Neural cell (in vitro differentiated cells): ENCODE results near the gene MPEG1. TPM values are rescaled to one million over a fixed set of nuclear protein-coding genes. Genes with fewer than 3 reads are reported as not detected.

Experiments used
- H2AFZ ChIP-seq: fragments of 200-600, 300-800 bp; sonication (generic), shearing (Covaris generic); 2 replicates; pipeline ENCODE4 v1.6.0; 2014; ENCODE audit warnings: low read depth, mild to moderate bottlenecking, antibody characterized with exemption, low read length, moderate library complexity
- H3F3A ChIP-seq: fragments of 200-600 bp; shearing (Covaris generic); 2 replicates; pipeline ENCODE4 v1.6.1; 2016; ENCODE audit warnings: mild to moderate bottlenecking, moderate library complexity, mixed read lengths, antibody characterized with exemption, low read length; ENCODE audit not compliant: insufficient read depth, poor library complexity, severe bottlenecking
- H3K27ac ChIP-seq: fragments of 200-600, 300-800 bp; sonication (generic), shearing (Covaris generic); 2 replicates; pipeline ENCODE4 v1.5.1; 2014; ENCODE audit warnings: mild to moderate bottlenecking, low read length, moderate library complexity
- H3K27me3 ChIP-seq: fragments of 300-800, 200-600 bp; sonication (generic), shearing (Covaris generic); 2 replicates; pipeline ENCODE4 v1.6.0; 2014; ENCODE audit warnings: mild to moderate bottlenecking, low read depth, low read length, moderate library complexity; ENCODE audit not compliant: insufficient read depth
- H3K36me3 ChIP-seq: fragments of 300-800, 200-600 bp; sonication (generic), shearing (Covaris generic); 2 replicates; pipeline ENCODE4 v1.5.1; 2014; ENCODE audit warnings: mild to moderate bottlenecking, antibody characterized with exemption, low read length, moderate library complexity; ENCODE audit not compliant: insufficient read depth
- H3K4me2 ChIP-seq: fragments of 300-800, 200-600 bp; sonication (generic), shearing (Covaris generic); 2 replicates; pipeline ENCODE4 v1.6.0; 2014; ENCODE audit warnings: mild to moderate bottlenecking, low read length
- H3K4me3 ChIP-seq: fragments of 300-800, 200-600 bp; sonication (generic), shearing (Covaris generic); 2 replicates; pipeline ENCODE4 v1.5.1; 2014; ENCODE audit warnings: mild to moderate bottlenecking, low read length, moderate library complexity
- H3K79me2 ChIP-seq: fragments of 200-600 bp; shearing (Covaris generic); replicated peaks from 2 replicates; pipeline ENCODE4 v1.6.0; 2014; ENCODE audit warnings: mild to moderate bottlenecking, low read length, moderate library complexity; ENCODE audit not compliant: insufficient read depth
- H3K9ac ChIP-seq: fragments of 300-800, 200-600 bp; sonication (generic), shearing (Covaris generic); 2 replicates; pipeline ENCODE4 v1.6.1; 2016; ENCODE audit warnings: mild to moderate bottlenecking, low read length, mixed read lengths
- H3K9me2 ChIP-seq: fragments of 200-600 bp; shearing (Covaris generic); 2 replicates; pipeline ENCODE4 v1.6.1; 2016; ENCODE audit warnings: mild to moderate bottlenecking, low read length, mixed read lengths; ENCODE audit not compliant: insufficient read depth
- H3K9me3 ChIP-seq: fragments of 200-600, 300-800 bp; sonication (generic), shearing (Covaris generic); 2 replicates; pipeline ENCODE4 v1.6.1; 2016; ENCODE audit warnings: mild to moderate bottlenecking, mixed run types, low read length, moderate library complexity, mixed read lengths
- H4K20me1 ChIP-seq: fragments of 200-600 bp; shearing (Covaris generic); 2 replicates; pipeline ENCODE4 v1.6.1; 2016; ENCODE audit warnings: mild to moderate bottlenecking, mixed run types; ENCODE audit not compliant: insufficient read depth
- EP300 ChIP-seq: fragments of 450-650 bp; conservative IDR thresholded peaks from 2 replicates; pipeline ENCODE4 v1.6.1; 2014; ENCODE audit warnings: antibody characterized with exemption, mild to moderate bottlenecking, moderate library complexity; ENCODE audit not compliant: poor library complexity, severe bottlenecking
- EZH2 ChIP-seq: fragments of 200-600, 300-800 bp; shearing (Covaris generic), sonication (generic); IDR thresholded peaks from 2 replicates; pipeline ENCODE4 v1.6.1; 2014; ENCODE audit warnings: antibody characterized with exemption, low read length, borderline replicate concordance, mild to moderate bottlenecking; ENCODE audit not compliant: insufficient read depth, poor library complexity, severe bottlenecking
- MXI1 ChIP-seq: fragments of 450-650 bp; conservative IDR thresholded peaks from 2 replicates; pipeline ENCODE4 v1.6.1; 2014; ENCODE audit warnings: antibody characterized with exemption, mild to moderate bottlenecking; ENCODE audit not compliant: poor library complexity, severe bottlenecking
- POLR2AphosphoS5 ChIP-seq: IDR thresholded peaks from 2 replicates; pipeline ENCODE4 v1.6.1; 2012
- RAD21 ChIP-seq: fragments of 450-650 bp; conservative IDR thresholded peaks from 2 replicates; pipeline ENCODE4 v1.6.1; 2014; ENCODE audit warnings: antibody characterized with exemption, mild to moderate bottlenecking, moderate library complexity
- SMC3 ChIP-seq: fragments of 450-650 bp; conservative IDR thresholded peaks from 2 replicates; pipeline ENCODE4 v1.6.1; 2014; ENCODE audit warnings: antibody characterized with exemption, mild to moderate bottlenecking, moderate library complexity; ENCODE audit not compliant: poor library complexity
- TAF1 ChIP-seq: IDR thresholded peaks from 2 replicates; pipeline ENCODE4 v1.6.1; 2012; ENCODE audit warnings: low read depth
- polyA plus RNA-seq: library from polyadenylated mRNA; depleted of rRNA; stranded (reverse); fragments of >200 nt; gene quantifications from 2 replicates; pipeline ENCODE4 v1.2.3, GENCODE V29; 2014
- TF ChIP-seq, protein P1 (sequence below): fragments of 450-650 bp; IDR thresholded peaks from 2 replicates; pipeline ENCODE4 v1.5.1; 2014; ENCODE audit warnings: antibody characterized with exemption, mild to moderate bottlenecking, moderate library complexity; ENCODE audit not compliant: poor library complexity, severe bottlenecking
- TF ChIP-seq, protein P2 (sequence below): IDR thresholded peaks from 2 replicates; pipeline ENCODE4 v1.6.1; 2012; ENCODE audit warnings: borderline replicate concordance

Gene MPEG1
- polyA plus RNA-seq, 1 donor from 2014 or later: 0.21 TPM

DNA sequence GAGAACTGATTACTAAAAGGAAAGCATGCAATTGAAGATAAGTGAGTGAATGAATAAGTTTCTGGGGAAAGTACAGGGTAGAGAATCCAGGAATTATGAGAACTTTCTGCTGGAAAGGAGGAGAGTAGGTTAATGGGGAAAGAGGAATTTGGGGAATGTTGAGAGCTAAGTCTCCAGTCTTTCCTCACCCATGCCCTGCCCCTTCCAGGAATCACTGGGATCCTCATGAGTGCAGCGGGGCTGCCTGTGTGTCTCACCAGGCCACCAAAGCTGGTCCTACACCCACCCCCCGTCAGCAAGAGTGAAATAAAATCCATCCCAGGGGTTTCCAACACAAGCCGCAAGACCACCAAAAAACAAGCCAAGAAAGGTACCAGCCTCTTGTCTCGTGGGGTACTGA, 23.8 kb downstream of the MPEG1 start:
- H3K4me3 ChIP-seq: no peak overlapping the region
- H3K4me2 ChIP-seq: no peak overlapping the region
- H3K27me3 ChIP-seq: no peaks in the 10 kb centered on the region
- H3F3A ChIP-seq: no peaks in the 10 kb centered on the region
- H3K36me3 ChIP-seq: peaks cover 16% of the 10 kb centered on the region
- H4K20me1 ChIP-seq: no peaks in the 10 kb centered on the region
- H3K9ac ChIP-seq: no peak overlapping the region
- H3K9me3 ChIP-seq: no peaks in the 10 kb centered on the region
- H2AFZ ChIP-seq: no peak overlapping the region
- H3K79me2 ChIP-seq: peaks cover 23% of the 10 kb centered on the region
- TF ChIP-seq EZH2 (no peak), MXI1 (no peak), EP300 (no peak), SMC3 (no peak), POLR2AphosphoS5 (no peak), RAD21 (no peak), TAF1 (no peak)
- TF ChIP-seq, protein P1, sequence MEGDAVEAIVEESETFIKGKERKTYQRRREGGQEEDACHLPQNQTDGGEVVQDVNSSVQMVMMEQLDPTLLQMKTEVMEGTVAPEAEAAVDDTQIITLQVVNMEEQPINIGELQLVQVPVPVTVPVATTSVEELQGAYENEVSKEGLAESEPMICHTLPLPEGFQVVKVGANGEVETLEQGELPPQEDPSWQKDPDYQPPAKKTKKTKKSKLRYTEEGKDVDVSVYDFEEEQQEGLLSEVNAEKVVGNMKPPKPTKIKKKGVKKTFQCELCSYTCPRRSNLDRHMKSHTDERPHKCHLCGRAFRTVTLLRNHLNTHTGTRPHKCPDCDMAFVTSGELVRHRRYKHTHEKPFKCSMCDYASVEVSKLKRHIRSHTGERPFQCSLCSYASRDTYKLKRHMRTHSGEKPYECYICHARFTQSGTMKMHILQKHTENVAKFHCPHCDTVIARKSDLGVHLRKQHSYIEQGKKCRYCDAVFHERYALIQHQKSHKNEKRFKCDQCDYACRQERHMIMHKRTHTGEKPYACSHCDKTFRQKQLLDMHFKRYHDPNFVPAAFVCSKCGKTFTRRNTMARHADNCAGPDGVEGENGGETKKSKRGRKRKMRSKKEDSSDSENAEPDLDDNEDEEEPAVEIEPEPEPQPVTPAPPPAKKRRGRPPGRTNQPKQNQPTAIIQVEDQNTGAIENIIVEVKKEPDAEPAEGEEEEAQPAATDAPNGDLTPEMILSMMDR: no peak
- TF ChIP-seq, protein P2, sequence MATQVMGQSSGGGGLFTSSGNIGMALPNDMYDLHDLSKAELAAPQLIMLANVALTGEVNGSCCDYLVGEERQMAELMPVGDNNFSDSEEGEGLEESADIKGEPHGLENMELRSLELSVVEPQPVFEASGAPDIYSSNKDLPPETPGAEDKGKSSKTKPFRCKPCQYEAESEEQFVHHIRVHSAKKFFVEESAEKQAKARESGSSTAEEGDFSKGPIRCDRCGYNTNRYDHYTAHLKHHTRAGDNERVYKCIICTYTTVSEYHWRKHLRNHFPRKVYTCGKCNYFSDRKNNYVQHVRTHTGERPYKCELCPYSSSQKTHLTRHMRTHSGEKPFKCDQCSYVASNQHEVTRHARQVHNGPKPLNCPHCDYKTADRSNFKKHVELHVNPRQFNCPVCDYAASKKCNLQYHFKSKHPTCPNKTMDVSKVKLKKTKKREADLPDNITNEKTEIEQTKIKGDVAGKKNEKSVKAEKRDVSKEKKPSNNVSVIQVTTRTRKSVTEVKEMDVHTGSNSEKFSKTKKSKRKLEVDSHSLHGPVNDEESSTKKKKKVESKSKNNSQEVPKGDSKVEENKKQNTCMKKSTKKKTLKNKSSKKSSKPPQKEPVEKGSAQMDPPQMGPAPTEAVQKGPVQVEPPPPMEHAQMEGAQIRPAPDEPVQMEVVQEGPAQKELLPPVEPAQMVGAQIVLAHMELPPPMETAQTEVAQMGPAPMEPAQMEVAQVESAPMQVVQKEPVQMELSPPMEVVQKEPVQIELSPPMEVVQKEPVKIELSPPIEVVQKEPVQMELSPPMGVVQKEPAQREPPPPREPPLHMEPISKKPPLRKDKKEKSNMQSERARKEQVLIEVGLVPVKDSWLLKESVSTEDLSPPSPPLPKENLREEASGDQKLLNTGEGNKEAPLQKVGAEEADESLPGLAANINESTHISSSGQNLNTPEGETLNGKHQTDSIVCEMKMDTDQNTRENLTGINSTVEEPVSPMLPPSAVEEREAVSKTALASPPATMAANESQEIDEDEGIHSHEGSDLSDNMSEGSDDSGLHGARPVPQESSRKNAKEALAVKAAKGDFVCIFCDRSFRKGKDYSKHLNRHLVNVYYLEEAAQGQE: no peak
- no peaks in the 10 kb centered on the region for H3K9me2 ChIP-seq
- no peak overlapping the region for H3K27ac ChIP-seq

DNA sequence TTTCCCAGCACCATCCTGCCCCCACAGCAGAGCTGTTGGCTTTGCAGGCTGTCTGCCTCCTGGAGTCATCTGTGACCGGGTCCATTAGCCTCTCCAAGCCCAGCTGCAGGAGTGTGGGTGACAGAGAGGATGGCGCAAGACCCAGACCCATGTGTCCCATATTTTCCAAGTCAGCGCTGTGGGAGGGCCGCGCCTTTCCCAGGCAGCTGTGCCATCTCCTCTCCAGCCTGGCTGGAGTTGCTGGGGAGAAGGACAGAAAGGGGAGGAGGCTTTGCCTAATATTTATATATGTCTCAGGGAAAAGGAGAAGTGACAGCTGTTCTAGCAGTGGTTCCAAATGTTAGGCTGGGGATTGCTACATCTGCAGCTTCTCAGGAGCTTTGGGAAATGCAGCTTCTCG, 25.1 kb downstream of the MPEG1 start:
- Histone ChIP-seq H3K4me2 (no peak overlapping the region), H3F3A (no peaks in the 10 kb centered on the region), H3K9me3 (no peaks in the 10 kb centered on the region), H3K79me2 (peaks cover 23% of the 10 kb centered on the region), H3K9ac (no peak overlapping the region), H3K27ac (no peak overlapping the region), H4K20me1 (no peaks in the 10 kb centered on the region), H3K36me3 (peaks cover 11% of the 10 kb centered on the region), H3K9me2 (no peaks in the 10 kb centered on the region), H2AFZ (no peak overlapping the region), H3K4me3 (no peak overlapping the region), H3K27me3 (no peaks in the 10 kb centered on the region)
- TF ChIP-seq, protein P1: no peak
- TF ChIP-seq, protein P2: no peak
- TF ChIP-seq EP300: no peak
- no peak for TF ChIP-seq MXI1
- no peak for TF ChIP-seq POLR2AphosphoS5
- no peak for TF ChIP-seq TAF1
- TF ChIP-seq EZH2: no peak
- no peak for TF ChIP-seq RAD21
- no peak for TF ChIP-seq SMC3
